ENCODE measurements around the gene C3orf20.

GRCh38 chr3:14808502-14809266, 133.7 kb downstream of the C3orf20 start:
- TF ChIP-seq FOXM1 (IDR thresholded peaks at IDR 0.05; ENCODE audit: borderline replicate concordance) (no peak), SUZ12 (IDR thresholded peaks at IDR 0.05) (no peak), ELF4 (IDR thresholded peaks at IDR 0.05) (no peak), LEF1 (IDR thresholded peaks at IDR 0.05; ENCODE audit: borderline replicate concordance) (no peak), BHLHE40 (IDR thresholded peaks at IDR 0.05; ENCODE audit: borderline replicate concordance) (no peak), SP1 (IDR thresholded peaks at IDR 0.05) (no peak)
